Measurements from ENCODE around the gene FBXW7. TPM values are rescaled to one million over a fixed set of nuclear protein-coding genes. Genes with fewer than 3 reads are reported as not detected.
"Not testable (repeated sequence)": the region's sequence is repeated elsewhere in the genome, so short reads cannot be mapped to it uniquely, and the experiment has no call there.

FBXW7 gene
- total RNA-seq, 2 experiments from 2014 or later, result 50.6 to 56.9 TPM

GRCh38 chr4:152544533-152544932 lies 8.6 kb upstream of the FBXW7 start:
- CTCF ChIA-PET, result not testable (repeated sequence)

GRCh38 chr4:152540941-152541340 lies 5.0 kb upstream of the FBXW7 start:
- DNase-seq (no peak), ATAC-seq (no peak)
- no peak overlapping the region for H3K27ac Mint-ChIP-seq
- ChIA-PET POLR2A (no interaction called here), CTCF (no interaction called here)
- peaks cover 31% of the 10 kb centered on the region for H3K4me1 Mint-ChIP-seq (ENCODE audit: low read depth)
- peaks cover 34% of the 10 kb centered on the region for H3K36me3 Mint-ChIP-seq (ENCODE audit: low read depth)
- no peaks in the 10 kb centered on the region for H3K27me3 Mint-ChIP-seq (ENCODE audit: low read depth)
- peaks cover 6% of the 10 kb centered on the region for H3K9me3 Mint-ChIP-seq (ENCODE audit: insufficient read depth)
- H3K4me3 Mint-ChIP-seq, result no peak overlapping the region

More at GRCh38 chr4:152544533-152544932, 8.6 kb upstream of the FBXW7 start:
- POLR2A ChIA-PET, result interaction anchor here (3.0 kb wide), 1 partner anchor 9 kb away, joined by 14 read pairs; the partner anchor contains the start of gene FBXW7
- DNase-seq; H3K9me3 Mint-ChIP-seq (ENCODE audit: insufficient read depth); H3K27me3 Mint-ChIP-seq (ENCODE audit: low read depth); H3K4me1 Mint-ChIP-seq (ENCODE audit: low read depth); ATAC-seq; H3K4me3 Mint-ChIP-seq; H3K27ac Mint-ChIP-seq: not testable (repeated sequence)
- peaks cover 20% of the 10 kb centered on the region for H3K36me3 Mint-ChIP-seq (ENCODE audit: low read depth)

- DNase-seq (no peak), ATAC-seq (no peak)
- H3K27ac Mint-ChIP-seq, result no peak overlapping the region
- POLR2A ChIA-PET, result interaction anchor here (0.8 kb wide), 1 partner anchor 972 kb away, joined by 3 read pairs; no protein-coding TSS in a partner anchor
- CTCF ChIA-PET, result interaction anchor here (0.9 kb wide), 1 partner anchor 24 kb away, joined by 3 read pairs; no protein-coding TSS in a partner anchor
- H3K4me1 Mint-ChIP-seq (ENCODE audit: low read depth), result peaks cover 29% of the 10 kb centered on the region
- H3K4me3 Mint-ChIP-seq, result no peak overlapping the region
- H3K36me3 Mint-ChIP-seq (ENCODE audit: low read depth), result peaks cover 36% of the 10 kb centered on the region
- H3K27me3 Mint-ChIP-seq (ENCODE audit: low read depth), result no peaks in the 10 kb centered on the region
- H3K9me3 Mint-ChIP-seq (ENCODE audit: insufficient read depth), result peaks cover 6% of the 10 kb centered on the region
Measured at GRCh38 chr4:152540293-152540674, 4.4 kb upstream of the FBXW7 start.

GRCh38 chr4:152539556-152540292 lies 3.8 kb upstream of the FBXW7 start:
- POLR2A ChIA-PET, result interaction anchor here (0.8 to 1.1 kb wide), 2 partner anchors 14 to 973 kb away, joined by 3 read pairs; no protein-coding TSS in a partner anchor
- no peak for ATAC-seq

GRCh38 chr4:152537881-152538280 lies 2.0 kb upstream of the FBXW7 start:
- H3K9me3 Mint-ChIP-seq (ENCODE audit: insufficient read depth), result peaks cover 6% of the 10 kb centered on the region
- peaks cover 43% of the 10 kb centered on the region for H3K36me3 Mint-ChIP-seq (ENCODE audit: low read depth)
- H3K4me3 Mint-ChIP-seq, result peak overlapping the region; percentile 83
- ATAC-seq (no peak), DNase-seq (no peak)
- peaks cover 32% of the 10 kb centered on the region for H3K4me1 Mint-ChIP-seq (ENCODE audit: low read depth)
- POLR2A ChIA-PET, result interaction anchor here (1.3 to 4.5 kb wide), 3 partner anchors 16 to 438 kb away, joined by 4 to 150 read pairs (median 6); no protein-coding TSS in a partner anchor
- no peaks in the 10 kb centered on the region for H3K27me3 Mint-ChIP-seq (ENCODE audit: low read depth)
- peak overlapping the region; percentile 100 for H3K27ac Mint-ChIP-seq
- CTCF ChIA-PET, result interaction anchor here (1.1 to 5.9 kb wide), 7 partner anchors 17 to 102 kb away, joined by 3 to 85 read pairs (median 5); no protein-coding TSS in a partner anchor

More at GRCh38 chr4:152539556-152540292, 3.8 kb upstream of the FBXW7 start:
- Mint-ChIP-seq H3K9me3 (ENCODE audit: insufficient read depth) (peaks cover 6% of the 10 kb centered on the region), H3K4me3 (no peak overlapping the region), H3K4me1 (ENCODE audit: low read depth) (peaks cover 27% of the 10 kb centered on the region), H3K36me3 (ENCODE audit: low read depth) (peaks cover 33% of the 10 kb centered on the region), H3K27ac (no peak overlapping the region), H3K27me3 (ENCODE audit: low read depth) (no peaks in the 10 kb centered on the region)
- no peak for DNase-seq
- CTCF ChIA-PET, result interaction anchor here (0.7 to 0.9 kb wide), 2 partner anchors 25 to 49 kb away, joined by 3 read pairs; no protein-coding TSS in a partner anchor

- ATAC-seq, result peak; percentile 65
- ChIA-PET POLR2A (interaction anchor here (0.7 to 4.5 kb wide), 31 partner anchors 9 to 437 kb away, joined by 3 to 150 read pairs (median 5); partner anchors contain the start of genes ARFIP1, TIGD4 and TMEM154), CTCF (interaction anchor here (0.6 to 5.9 kb wide), 12 partner anchors 9 to 147 kb away, joined by 3 to 85 read pairs (median 3); no protein-coding TSS in a partner anchor)
- DNase-seq, result peak; percentile 84
- Mint-ChIP-seq H3K27ac (peak overlapping the region; percentile 100), H3K4me3 (peak overlapping the region; percentile 83), H3K36me3 (ENCODE audit: low read depth) (peaks cover 49% of the 10 kb centered on the region), H3K9me3 (ENCODE audit: insufficient read depth) (peaks cover 6% of the 10 kb centered on the region), H3K4me1 (ENCODE audit: low read depth) (peaks cover 42% of the 10 kb centered on the region), H3K27me3 (ENCODE audit: low read depth) (no peaks in the 10 kb centered on the region)
Measured at GRCh38 chr4:152536545-152537182, 772 bp upstream of the FBXW7 start.

GRCh38 chr4:152535360-152535902 lies 461 bp downstream of the FBXW7 start:
- peaks cover 6% of the 10 kb centered on the region for H3K9me3 Mint-ChIP-seq (ENCODE audit: insufficient read depth)
- H3K27ac Mint-ChIP-seq, result peak overlapping the region; percentile 100
- DNase-seq (peak; percentile 43), ATAC-seq (peak; percentile 11)
- H3K36me3 Mint-ChIP-seq (ENCODE audit: low read depth), result peaks cover 52% of the 10 kb centered on the region
- no peaks in the 10 kb centered on the region for H3K27me3 Mint-ChIP-seq (ENCODE audit: low read depth)
- H3K4me1 Mint-ChIP-seq (ENCODE audit: low read depth), result peaks cover 51% of the 10 kb centered on the region
- peak overlapping the region; percentile 98 for H3K4me3 Mint-ChIP-seq
- POLR2A ChIA-PET, result interaction anchor here (0.7 to 4.5 kb wide), 21 partner anchors 9 to 244 kb away, joined by 3 to 150 read pairs (median 6); partner anchors contain the start of genes ARFIP1, TIGD4 and TMEM154
- CTCF ChIA-PET, result interaction anchor here (1.1 to 5.9 kb wide), 6 partner anchors 8 to 146 kb away, joined by 3 to 85 read pairs (median 6); no protein-coding TSS in a partner anchor

- Mint-ChIP-seq H3K4me3 (peak overlapping the region; percentile 98), H3K36me3 (ENCODE audit: low read depth) (peaks cover 49% of the 10 kb centered on the region), H3K4me1 (ENCODE audit: low read depth) (peaks cover 54% of the 10 kb centered on the region), H3K27me3 (ENCODE audit: low read depth) (no peaks in the 10 kb centered on the region), H3K27ac (peak overlapping the region; percentile 87), H3K9me3 (ENCODE audit: insufficient read depth) (no peaks in the 10 kb centered on the region)
- DNase-seq, result peak; percentile 65
- POLR2A ChIA-PET, result interaction anchor here (1.1 to 4.5 kb wide), 9 partner anchors 9 to 245 kb away, joined by 4 to 150 read pairs (median 10); partner anchors contain the start of genes ARFIP1, TIGD4 and TMEM154
- CTCF ChIA-PET, result interaction anchor here (1.0 to 5.9 kb wide), 4 partner anchors 20 to 126 kb away, joined by 3 to 85 read pairs (median 29); no protein-coding TSS in a partner anchor
- peak; percentile 14 for ATAC-seq
Measured at GRCh38 chr4:152534541-152535359, 1.1 kb downstream of the FBXW7 start.

- POLR2A ChIA-PET, result interaction anchor here (0.6 kb wide), 3 partner anchors 62 to 396 kb away, joined by 3 read pairs; no protein-coding TSS in a partner anchor
- no peak for DNase-seq
- no peak overlapping the region for H3K27ac Mint-ChIP-seq
- no peaks in the 10 kb centered on the region for H3K27me3 Mint-ChIP-seq (ENCODE audit: low read depth)
- H3K9me3 Mint-ChIP-seq (ENCODE audit: insufficient read depth), result no peaks in the 10 kb centered on the region
- no peak overlapping the region for H3K4me3 Mint-ChIP-seq
- no peak for ATAC-seq
- peaks cover 35% of the 10 kb centered on the region for H3K4me1 Mint-ChIP-seq (ENCODE audit: low read depth)
- CTCF ChIA-PET, result interaction anchor here (0.9 to 2.0 kb wide), 5 partner anchors 8 to 110 kb away, joined by 3 to 12 read pairs (median 3); no protein-coding TSS in a partner anchor
- peaks cover 34% of the 10 kb centered on the region for H3K36me3 Mint-ChIP-seq (ENCODE audit: low read depth)
Measured at GRCh38 chr4:152531479-152531878, 4.4 kb downstream of the FBXW7 start.

- DNase-seq (no peak), ATAC-seq (no peak)
- Mint-ChIP-seq H3K27ac (no peak overlapping the region), H3K27me3 (ENCODE audit: low read depth) (no peaks in the 10 kb centered on the region), H3K9me3 (ENCODE audit: insufficient read depth) (no peaks in the 10 kb centered on the region), H3K4me1 (ENCODE audit: low read depth) (peaks cover 41% of the 10 kb centered on the region), H3K4me3 (no peak overlapping the region), H3K36me3 (ENCODE audit: low read depth) (peaks cover 33% of the 10 kb centered on the region)
- POLR2A ChIA-PET, result no interaction called here
- CTCF ChIA-PET, result interaction anchor here (1.3 to 1.6 kb wide), 2 partner anchors 106 to 205 kb away, joined by 3 read pairs; no protein-coding TSS in a partner anchor
Measured at GRCh38 chr4:152530600-152530999, 5.3 kb downstream of the FBXW7 start.

All from activated CD8-positive, alpha-beta T cell treated with anti-CD3 and anti-CD28 coated beads, Interleukin-2, amount 10 ng/mL, durations not matched to agents 7 days and 5 days (primary cell).